GM23338 (cell line): ENCODE results near the gene KIF3B.

ENCODE experiments used
- CREB1 ChIP-seq: fragments of 250-450 bp; sonication (Bioruptor Pico); IDR thresholded peaks from 2 replicates; pipeline ENCODE4 v1.5.0; 2020; ENCODE audit warnings: low read depth, mild to moderate bottlenecking, moderate library complexity
- CTCF ChIP-seq, 2 experiments: fragments of 200-600 bp in 1 of 2; sonication (generic) in 1 of 2; conservative IDR thresholded peaks; 2 replicates each; pipeline versions ENCODE4 v1.5.1 to v1.6.1; 2016 to 2017; ENCODE audit warnings: antibody characterized with exemption in 2 of 2, low read depth in 2 of 2, mild to moderate bottlenecking in 2 of 2, moderate library complexity in 1 of 2
- EZH2 ChIP-seq: fragments of 200-600 bp; sonication (generic); IDR thresholded peaks from one replicate; pipeline ENCODE4 v1.8.0; 2017; ENCODE audit warnings: antibody characterized with exemption, mild to moderate bottlenecking, low read depth; ENCODE audit not compliant: unreplicated experiment
- EZH2phosphoT487 ChIP-seq: fragments of 200-600 bp; sonication (generic); IDR thresholded peaks from one replicate; pipeline ENCODE4 v1.8.1; 2018; ENCODE audit warnings: antibody characterized with exemption; ENCODE audit not compliant: unreplicated experiment
- JUNB ChIP-seq: IDR thresholded peaks from one replicate; pipeline ENCODE4 v1.6.1; 2016; ENCODE audit warnings: antibody characterized with exemption; ENCODE audit not compliant: unreplicated experiment
- POLR2AphosphoS5 ChIP-seq: IDR thresholded peaks from 2 replicates; pipeline ENCODE4 v1.6.1; 2016; ENCODE audit warnings: antibody characterized with exemption, low read depth
- STAT1 ChIP-seq: IDR thresholded peaks from one replicate; pipeline ENCODE4 v1.6.1; 2016; ENCODE audit warnings: antibody characterized with exemption; ENCODE audit not compliant: unreplicated experiment
- ZNF114 ChIP-seq: fragments of 250-450 bp; sonication (Bioruptor Pico); IDR thresholded peaks from 2 replicates; pipeline ENCODE4 v1.5.0; 2020; ENCODE audit warnings: mild to moderate bottlenecking, moderate library complexity
- ZNF331 ChIP-seq: fragments of 250-450 bp; sonication (Bioruptor Pico); IDR thresholded peaks from 2 replicates; pipeline ENCODE4 v1.5.0; 2020; ENCODE audit warnings: low read depth, mild to moderate bottlenecking, moderate library complexity
- TF ChIP-seq, protein P1 (sequence below): fragments of 250-450 bp; sonication (Bioruptor Pico); IDR thresholded peaks from 2 replicates; pipeline ENCODE4 v1.5.0; 2020; ENCODE audit warnings: mild to moderate bottlenecking, moderate library complexity
- TF ChIP-seq, protein P2 (sequence below): IDR thresholded peaks from one replicate; pipeline ENCODE4 v1.6.1; 2018; ENCODE audit warnings: antibody characterized with exemption; ENCODE audit not compliant: unreplicated experiment

DNA sequence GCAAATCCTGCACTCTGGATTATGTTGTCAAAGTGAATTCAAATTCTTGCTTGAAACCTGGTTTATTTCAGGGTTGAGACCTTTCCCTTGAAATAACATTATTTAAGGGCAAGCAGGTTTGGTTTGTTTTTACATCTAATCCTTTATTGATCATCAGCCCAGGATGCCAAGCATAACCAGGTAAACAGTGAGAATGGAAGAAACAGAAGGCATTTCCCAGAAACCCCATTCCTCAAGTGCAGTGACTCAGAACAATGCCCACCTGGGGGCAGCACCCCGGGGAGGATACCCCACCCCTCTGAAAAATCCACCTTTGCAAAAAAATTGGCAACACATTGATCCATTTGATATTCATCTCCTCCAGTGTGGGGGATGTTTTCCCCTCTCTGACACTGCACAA lies 37.2 kb upstream of the KIF3B start:
- TF ChIP-seq EZH2 (no peak), CTCF (conservative IDR thresholded peaks at IDR 0.05; ENCODE audit: low read depth in 2 of 2) (peak; percentile 42 to 45), ZNF114 (CRISPR knock-in tag) (no peak), EZH2phosphoT487 (no peak), CREB1 (CRISPR knock-in tag) (no peak), POLR2AphosphoS5 (no peak), STAT1 (no peak), JUNB (no peak), ZNF331 (CRISPR knock-in tag) (no peak)
- TF ChIP-seq, protein P1, sequence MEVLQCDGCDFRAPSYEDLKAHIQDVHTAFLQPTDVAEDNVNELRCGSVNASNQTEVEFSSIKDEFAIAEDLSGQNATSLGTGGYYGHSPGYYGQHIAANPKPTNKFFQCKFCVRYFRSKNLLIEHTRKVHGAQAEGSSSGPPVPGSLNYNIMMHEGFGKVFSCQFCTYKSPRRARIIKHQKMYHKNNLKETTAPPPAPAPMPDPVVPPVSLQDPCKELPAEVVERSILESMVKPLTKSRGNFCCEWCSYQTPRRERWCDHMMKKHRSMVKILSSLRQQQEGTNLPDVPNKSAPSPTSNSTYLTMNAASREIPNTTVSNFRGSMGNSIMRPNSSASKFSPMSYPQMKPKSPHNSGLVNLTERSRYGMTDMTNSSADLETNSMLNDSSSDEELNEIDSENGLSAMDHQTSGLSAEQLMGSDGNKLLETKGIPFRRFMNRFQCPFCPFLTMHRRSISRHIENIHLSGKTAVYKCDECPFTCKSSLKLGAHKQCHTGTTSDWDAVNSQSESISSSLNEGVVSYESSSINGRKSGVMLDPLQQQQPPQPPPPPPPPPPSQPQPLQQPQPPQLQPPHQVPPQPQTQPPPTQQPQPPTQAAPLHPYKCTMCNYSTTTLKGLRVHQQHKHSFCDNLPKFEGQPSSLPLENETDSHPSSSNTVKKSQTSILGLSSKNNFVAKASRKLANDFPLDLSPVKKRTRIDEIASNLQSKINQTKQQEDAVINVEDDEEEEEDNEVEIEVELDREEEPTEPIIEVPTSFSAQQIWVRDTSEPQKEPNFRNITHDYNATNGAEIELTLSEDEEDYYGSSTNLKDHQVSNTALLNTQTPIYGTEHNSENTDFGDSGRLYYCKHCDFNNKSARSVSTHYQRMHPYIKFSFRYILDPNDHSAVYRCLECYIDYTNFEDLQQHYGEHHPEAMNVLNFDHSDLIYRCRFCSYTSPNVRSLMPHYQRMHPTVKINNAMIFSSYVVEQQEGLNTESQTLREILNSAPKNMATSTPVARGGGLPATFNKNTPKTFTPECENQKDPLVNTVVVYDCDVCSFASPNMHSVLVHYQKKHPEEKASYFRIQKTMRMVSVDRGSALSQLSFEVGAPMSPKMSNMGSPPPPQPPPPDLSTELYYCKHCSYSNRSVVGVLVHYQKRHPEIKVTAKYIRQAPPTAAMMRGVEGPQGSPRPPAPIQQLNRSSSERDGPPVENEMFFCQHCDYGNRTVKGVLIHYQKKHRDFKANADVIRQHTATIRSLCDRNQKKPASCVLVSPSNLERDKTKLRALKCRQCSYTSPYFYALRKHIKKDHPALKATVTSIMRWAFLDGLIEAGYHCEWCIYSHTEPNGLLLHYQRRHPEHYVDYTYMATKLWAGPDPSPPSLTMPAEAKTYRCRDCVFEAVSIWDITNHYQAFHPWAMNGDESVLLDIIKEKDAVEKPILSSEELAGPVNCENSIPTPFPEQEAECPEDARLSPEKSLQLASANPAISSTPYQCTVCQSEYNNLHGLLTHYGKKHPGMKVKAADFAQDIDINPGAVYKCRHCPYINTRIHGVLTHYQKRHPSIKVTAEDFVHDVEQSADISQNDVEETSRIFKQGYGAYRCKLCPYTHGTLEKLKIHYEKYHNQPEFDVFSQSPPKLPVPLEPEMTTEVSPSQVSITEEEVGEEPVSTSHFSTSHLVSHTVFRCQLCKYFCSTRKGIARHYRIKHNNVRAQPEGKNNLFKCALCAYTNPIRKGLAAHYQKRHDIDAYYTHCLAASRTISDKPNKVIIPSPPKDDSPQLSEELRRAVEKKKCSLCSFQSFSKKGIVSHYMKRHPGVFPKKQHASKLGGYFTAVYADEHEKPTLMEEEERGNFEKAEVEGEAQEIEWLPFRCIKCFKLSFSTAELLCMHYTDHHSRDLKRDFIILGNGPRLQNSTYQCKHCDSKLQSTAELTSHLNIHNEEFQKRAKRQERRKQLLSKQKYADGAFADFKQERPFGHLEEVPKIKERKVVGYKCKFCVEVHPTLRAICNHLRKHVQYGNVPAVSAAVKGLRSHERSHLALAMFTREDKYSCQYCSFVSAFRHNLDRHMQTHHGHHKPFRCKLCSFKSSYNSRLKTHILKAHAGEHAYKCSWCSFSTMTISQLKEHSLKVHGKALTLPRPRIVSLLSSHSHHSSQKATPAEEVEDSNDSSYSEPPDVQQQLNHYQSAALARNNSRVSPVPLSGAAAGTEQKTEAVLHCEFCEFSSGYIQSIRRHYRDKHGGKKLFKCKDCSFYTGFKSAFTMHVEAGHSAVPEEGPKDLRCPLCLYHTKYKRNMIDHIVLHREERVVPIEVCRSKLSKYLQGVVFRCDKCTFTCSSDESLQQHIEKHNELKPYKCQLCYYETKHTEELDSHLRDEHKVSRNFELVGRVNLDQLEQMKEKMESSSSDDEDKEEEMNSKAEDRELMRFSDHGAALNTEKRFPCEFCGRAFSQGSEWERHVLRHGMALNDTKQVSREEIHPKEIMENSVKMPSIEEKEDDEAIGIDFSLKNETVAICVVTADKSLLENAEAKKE (CRISPR knock-in tag) = no peak
- TF ChIP-seq, protein P2, sequence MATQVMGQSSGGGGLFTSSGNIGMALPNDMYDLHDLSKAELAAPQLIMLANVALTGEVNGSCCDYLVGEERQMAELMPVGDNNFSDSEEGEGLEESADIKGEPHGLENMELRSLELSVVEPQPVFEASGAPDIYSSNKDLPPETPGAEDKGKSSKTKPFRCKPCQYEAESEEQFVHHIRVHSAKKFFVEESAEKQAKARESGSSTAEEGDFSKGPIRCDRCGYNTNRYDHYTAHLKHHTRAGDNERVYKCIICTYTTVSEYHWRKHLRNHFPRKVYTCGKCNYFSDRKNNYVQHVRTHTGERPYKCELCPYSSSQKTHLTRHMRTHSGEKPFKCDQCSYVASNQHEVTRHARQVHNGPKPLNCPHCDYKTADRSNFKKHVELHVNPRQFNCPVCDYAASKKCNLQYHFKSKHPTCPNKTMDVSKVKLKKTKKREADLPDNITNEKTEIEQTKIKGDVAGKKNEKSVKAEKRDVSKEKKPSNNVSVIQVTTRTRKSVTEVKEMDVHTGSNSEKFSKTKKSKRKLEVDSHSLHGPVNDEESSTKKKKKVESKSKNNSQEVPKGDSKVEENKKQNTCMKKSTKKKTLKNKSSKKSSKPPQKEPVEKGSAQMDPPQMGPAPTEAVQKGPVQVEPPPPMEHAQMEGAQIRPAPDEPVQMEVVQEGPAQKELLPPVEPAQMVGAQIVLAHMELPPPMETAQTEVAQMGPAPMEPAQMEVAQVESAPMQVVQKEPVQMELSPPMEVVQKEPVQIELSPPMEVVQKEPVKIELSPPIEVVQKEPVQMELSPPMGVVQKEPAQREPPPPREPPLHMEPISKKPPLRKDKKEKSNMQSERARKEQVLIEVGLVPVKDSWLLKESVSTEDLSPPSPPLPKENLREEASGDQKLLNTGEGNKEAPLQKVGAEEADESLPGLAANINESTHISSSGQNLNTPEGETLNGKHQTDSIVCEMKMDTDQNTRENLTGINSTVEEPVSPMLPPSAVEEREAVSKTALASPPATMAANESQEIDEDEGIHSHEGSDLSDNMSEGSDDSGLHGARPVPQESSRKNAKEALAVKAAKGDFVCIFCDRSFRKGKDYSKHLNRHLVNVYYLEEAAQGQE = no peak
